H1 (cell line): ENCODE data around the gene MMP26. TPM values are rescaled to one million over a fixed set of nuclear protein-coding genes. Genes with fewer than 3 reads are reported as not detected.

Experiments used
- CTCF ChIA-PET: fragments of 300-600 bp; sonication (Branson Sonifier 250); formaldehyde crosslinking; loops from one replicate; lab custom pipeline; 2021; ENCODE audit not compliant: partially characterized antibody; lab: Charles Lee
- POLR2A ChIA-PET: fragments of 300-600 bp; sonication (Branson Sonifier 250); formaldehyde crosslinking; loops from one replicate; lab custom pipeline; 2021; ENCODE audit warnings: inconsistent platforms; ENCODE audit not compliant: partially characterized antibody; lab: Charles Lee
- DNase-seq, 2 experiments: peaks; one replicate each; pipeline versions ENCODE4 v3.0.0 to v3.0.0-alpha.2; 2010 to 2022; ENCODE audit warnings: low spot score in 2 of 2, low read depth in 1 of 2, mixed read lengths in 1 of 2
- FAIRE-seq: peaks from 2 replicates; lab custom pipeline; 2011; peaks lifted over from hg19 to GRCh38; lab: Jason Lieb, UNC
- H2AFZ ChIP-seq: 2 replicates; pipeline ENCODE4 v1.8.1; 2012; ENCODE audit warnings: low read length, inconsistent platforms
- H2AK5ac ChIP-seq: 2 replicates; pipeline ENCODE4 v1.6.1; 2013; ENCODE audit warnings: low read depth, low read length
- H2BK120ac ChIP-seq: replicated peaks from 2 replicates; pipeline ENCODE3; 2013; ENCODE audit warnings: low read depth, low read length, inconsistent platforms
- H2BK12ac ChIP-seq: 2 replicates; pipeline ENCODE4 v1.6.1; 2013; ENCODE audit warnings: low read depth, low read length
- H2BK15ac ChIP-seq: 2 replicates; pipeline ENCODE4 v1.6.1; 2013; ENCODE audit warnings: low read length
- H2BK20ac ChIP-seq: 2 replicates; pipeline ENCODE4 v1.6.1; 2013; ENCODE audit warnings: low read length
- H2BK5ac ChIP-seq: 2 replicates; pipeline ENCODE4 v1.6.1; 2013; ENCODE audit warnings: low read depth, low read length
- H3K14ac ChIP-seq: 2 replicates; pipeline ENCODE4 v1.6.1; 2013; ENCODE audit warnings: inconsistent platforms; ENCODE audit not compliant: insufficient read length
- H3K18ac ChIP-seq: 2 replicates; pipeline ENCODE4 v1.6.1; 2013; ENCODE audit warnings: low read length; ENCODE audit errors: extremely low read depth
- H3K23ac ChIP-seq: 2 replicates; pipeline ENCODE4 v1.6.1; 2013; ENCODE audit warnings: inconsistent platforms; ENCODE audit not compliant: insufficient read length
- H3K23me2 ChIP-seq: 2 replicates; pipeline ENCODE4 v1.6.1; 2013; ENCODE audit warnings: low read depth, low read length
- H3K27ac ChIP-seq: 2 replicates; pipeline ENCODE4 v1.6.1; 2011; ENCODE audit warnings: low read depth, low read length, inconsistent platforms
- H3K27me3 ChIP-seq, 4 experiments: replicated peaks in 1 of 4; 1 replicate in 1 of 4; 2 replicates in 3 of 4; pipeline versions ENCODE4 v1.6.1 to v1.8.1; 2011 to 2013; ENCODE audit warnings: low read length in 3 of 4, mild to moderate bottlenecking in 3 of 4, inconsistent platforms in 2 of 4, mixed read lengths in 2 of 4, moderate library complexity in 1 of 4; ENCODE audit not compliant: control insufficient read depth in 3 of 4, insufficient read depth in 3 of 4; ENCODE audit errors: extremely low read depth in 1 of 4
- H3K36me3 ChIP-seq, 4 experiments: 2 replicates each; pipeline versions ENCODE4 v1.6.1 to v1.8.1; 2011 to 2013; ENCODE audit warnings: mild to moderate bottlenecking in 4 of 4, low read length in 3 of 4, moderate library complexity in 2 of 4, control low read depth in 1 of 4, inconsistent platforms in 1 of 4; ENCODE audit not compliant: insufficient read depth in 4 of 4, control insufficient read depth in 2 of 4
- H3K4ac ChIP-seq: replicated peaks from 2 replicates; pipeline ENCODE3; 2013; ENCODE audit warnings: low read length, low read depth, mixed read lengths, inconsistent platforms; ENCODE audit not compliant: insufficient read length
- H3K4me1 ChIP-seq, 4 experiments: replicated peaks in 1 of 4; 1 replicate in 1 of 4; 2 replicates in 3 of 4; pipeline versions ENCODE4 v1.6.1 to v1.8.1; 2011 to 2013; ENCODE audit warnings: low read length in 3 of 4, inconsistent platforms in 2 of 4, mixed read lengths in 1 of 4; ENCODE audit not compliant: insufficient read depth in 4 of 4, control insufficient read depth in 3 of 4
- H3K4me2 ChIP-seq, 2 experiments: 2 replicates each; pipeline versions ENCODE4 v1.6.1 to v1.8.1; 2011 to 2013; ENCODE audit warnings: low read depth in 2 of 2, low read length in 2 of 2, control low read depth in 1 of 2, inconsistent platforms in 1 of 2, mild to moderate bottlenecking in 1 of 2; ENCODE audit not compliant: insufficient read depth in 1 of 2
- H3K4me3 ChIP-seq, 4 experiments: fragments of 200-600, 300-600 bp in 1 of 4; sonication (generic), shearing (Covaris generic), sonication (Bioruptor Twin) in 1 of 4; 2 replicates each; pipeline versions ENCODE4 v1.5.1 to v1.8.1; 2011 to 2016; ENCODE audit warnings: low read length in 4 of 4, low read depth in 3 of 4, control low read depth in 2 of 4, inconsistent platforms in 2 of 4, mild to moderate bottlenecking in 2 of 4, mixed read lengths in 1 of 4, moderate library complexity in 1 of 4; ENCODE audit not compliant: insufficient read depth in 2 of 4; ENCODE audit errors: extremely low read depth in 1 of 4
- H3K56ac ChIP-seq: replicated peaks from 2 replicates; pipeline ENCODE3; 2013; ENCODE audit warnings: low read depth, mild to moderate bottlenecking, mixed read lengths, low read length, inconsistent platforms; ENCODE audit not compliant: insufficient read length
- H3K79me1 ChIP-seq: 2 replicates; pipeline ENCODE4 v1.6.1; 2013; ENCODE audit warnings: low read depth, low read length, control low read depth
- H3K79me2 ChIP-seq, 2 experiments: 2 replicates each; pipeline versions ENCODE4 v1.6.1 to v1.8.1; 2012 to 2013; ENCODE audit warnings: low read length in 2 of 2, mild to moderate bottlenecking in 2 of 2, inconsistent platforms in 1 of 2; ENCODE audit not compliant: insufficient read depth in 2 of 2, control insufficient read depth in 1 of 2
- H3K9ac ChIP-seq, 4 experiments: replicated peaks in 1 of 4; 1 replicate in 1 of 4; 2 replicates in 3 of 4; pipeline versions ENCODE4 v1.6.1 to v1.8.1; 2011 to 2013; ENCODE audit warnings: low read depth in 3 of 4, low read length in 3 of 4, control low read depth in 2 of 4, mild to moderate bottlenecking in 2 of 4, moderate library complexity in 2 of 4, inconsistent platforms in 1 of 4; ENCODE audit errors: extremely low read depth in 1 of 4
- H3K9me3 ChIP-seq, 2 experiments: 2 replicates each; pipeline versions ENCODE4 v1.6.1 to v1.8.1; 2012 to 2013; ENCODE audit warnings: mild to moderate bottlenecking in 2 of 2, moderate library complexity in 2 of 2, control low read depth in 1 of 2, inconsistent platforms in 1 of 2, low read depth in 1 of 2, low read length in 1 of 2, mixed read lengths in 1 of 2; ENCODE audit not compliant: insufficient read depth in 2 of 2
- H4K20me1 ChIP-seq, 2 experiments: replicated peaks in 1 of 2; 2 replicates each; pipeline versions ENCODE3 to v1.8.1; 2011 to 2013; ENCODE audit warnings: inconsistent platforms in 2 of 2, low read length in 2 of 2, mild to moderate bottlenecking in 1 of 2; ENCODE audit not compliant: insufficient read depth in 2 of 2, control insufficient read depth in 1 of 2
- H4K5ac ChIP-seq: 2 replicates; pipeline ENCODE4 v1.6.1; 2013; ENCODE audit warnings: low read length, low read depth, mixed read lengths, inconsistent platforms; ENCODE audit not compliant: insufficient read length
- H4K8ac ChIP-seq: 2 replicates; pipeline ENCODE4 v1.8.0; 2013; ENCODE audit warnings: mild to moderate bottlenecking, moderate library complexity, low read length, inconsistent platforms; ENCODE audit not compliant: insufficient read depth; ENCODE audit errors: extremely low read depth
- H4K91ac ChIP-seq: replicated peaks from 2 replicates; pipeline ENCODE3; 2013; ENCODE audit warnings: low read length, mixed read lengths, inconsistent platforms; ENCODE audit not compliant: insufficient read length
- BCL11A ChIP-seq, 2 experiments: IDR thresholded peaks; one replicate each; pipeline ENCODE4 v1.6.1; 2011; ENCODE audit warnings: low read depth in 2 of 2, low read length in 2 of 2, mild to moderate bottlenecking in 2 of 2
- BRCA1 ChIP-seq: IDR thresholded peaks from 2 replicates; pipeline ENCODE4 v1.6.1; 2012; ENCODE audit warnings: low read depth, low read length, improper control_type of control experiment
- CBX5 ChIP-seq: fragments of 300-800, 300-1000 bp; sonication (generic); IDR thresholded peaks from 2 replicates; pipeline ENCODE4 v1.7.1; 2016; ENCODE audit warnings: antibody characterized with exemption, low read length, low read depth
- MAX ChIP-seq: IDR thresholded peaks from 2 replicates; pipeline ENCODE4 v1.6.1; 2012; ENCODE audit warnings: inconsistent platforms
- PHF8 ChIP-seq: fragments of 200-600 bp; sonication (generic); conservative IDR thresholded peaks from 2 replicates; pipeline ENCODE4 v1.7.1; 2012; ENCODE audit warnings: low read depth, mild to moderate bottlenecking, inconsistent platforms, low read length, moderate library complexity
- RAD21 ChIP-seq, 2 experiments: IDR thresholded peaks in 1 of 2; conservative IDR thresholded peaks in 1 of 2; 2 replicates each; pipeline ENCODE4 v1.6.1; 2011; ENCODE audit warnings: low read depth in 2 of 2, low read length in 2 of 2, improper control_type of control experiment in 1 of 2, inconsistent platforms in 1 of 2, mild to moderate bottlenecking in 1 of 2, moderate library complexity in 1 of 2
- RFX5 ChIP-seq: IDR thresholded peaks from 2 replicates; pipeline ENCODE4 v1.6.1; 2011; ENCODE audit warnings: low read depth, low read length, improper control_type of control experiment, borderline replicate concordance
- RNF2 ChIP-seq: fragments of 200-900, 300-1000 bp; sonication (generic); IDR thresholded peaks from 2 replicates; pipeline ENCODE4 v1.7.1; 2016; ENCODE audit warnings: borderline replicate concordance, low read depth, mild to moderate bottlenecking, antibody characterized with exemption, low read length; ENCODE audit not compliant: poor library complexity, severe bottlenecking; ENCODE audit errors: missing control alignments
- SIRT6 ChIP-seq: IDR thresholded peaks from one replicate; pipeline ENCODE4 v1.7.1; 2012; ENCODE audit warnings: low read length, inconsistent platforms
- SP2 ChIP-seq: IDR thresholded peaks from 2 replicates; pipeline ENCODE4 v1.6.1; 2012; ENCODE audit warnings: mild to moderate bottlenecking, low read length, inconsistent platforms
- TCF12 ChIP-seq: IDR thresholded peaks from 2 replicates; pipeline ENCODE4 v1.6.1; 2011; ENCODE audit warnings: low read depth, mild to moderate bottlenecking, low read length
- WGBS, 2 experiments: shearing (Covaris generic) in 1 of 2; methylation state at CpG; one replicate each; pipeline versions ENCODE4 v1.1.6 to v1.1.7; 2013 to 2015; ENCODE audit warnings: low lambda C conversion rate in 2 of 2, mixed read lengths in 2 of 2, inconsistent platforms in 1 of 2, low coverage in 1 of 2, missing lambda C conversion rate in 1 of 2; ENCODE audit not compliant: insufficient replicate concordance in 2 of 2, insufficient coverage in 1 of 2, insufficient read length in 1 of 2; ENCODE audit errors: extremely low coverage in 1 of 2, missing lambda C conversion rate in 1 of 2; 5-methylcytosine and 5-hydroxymethylcytosine counted together
- polyA plus RNA-seq, 7 experiments: library from polyadenylated mRNA; depleted of rRNA in 3 of 7; stranded (reverse) in 5 of 7; unstranded in 2 of 7; fragments of >200 nt in 5 of 7; fragments of 200-250 nt in 2 of 7; gene quantifications; 1 replicate in 5 of 7; 2 replicates in 1 of 7; 4 replicates in 1 of 7; pipeline versions ENCODE4 v1.2.1 to v1.2.3, GENCODE V29; 2011 to 2013; ENCODE audit warnings: missing spikeins in 2 of 7, mixed read lengths in 2 of 7
- total RNA-seq: library from RNA; stranded (reverse); fragmentation: NEBNext Ultra II Directional; extraction: Animal tissue kit (Norgen Biotek cat#: 25700); gene quantifications from 2 replicates; pipeline ENCODE4 v1.2.1, GENCODE V29; 2021

The MMP26 gene
- total and polyA plus RNA-seq, 2 of the 8 experiments (the other 6 are each of a cell fraction or from before 2014, with no cell fraction given), result 0.06 TPM; not detected in 1

DNA sequence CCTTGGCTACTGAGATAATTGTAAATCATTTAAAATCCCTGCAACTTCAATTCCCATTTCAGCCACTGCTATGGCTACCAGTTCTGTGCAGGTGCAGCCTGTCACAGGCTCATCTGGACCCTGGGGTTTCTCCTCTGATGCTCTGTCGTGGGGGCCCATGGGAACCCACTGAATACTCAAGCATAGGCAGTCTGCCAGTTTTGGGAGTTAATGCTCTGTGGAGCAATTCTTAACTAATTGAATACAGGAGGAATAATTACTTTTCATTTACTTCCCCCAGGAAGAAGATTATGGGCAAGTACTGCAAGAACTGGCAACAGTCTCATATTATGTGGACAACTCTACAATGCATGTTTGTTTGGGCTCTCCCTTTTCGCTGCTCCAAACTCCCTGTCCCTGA is 32.8 kb upstream of the MMP26 start:
- ChIA-PET POLR2A (no interaction called here), CTCF (interaction anchor here (0.6 to 1.3 kb wide), 3 partner anchors 14 to 172 kb away, joined by 3 to 4 read pairs (median 3); partner anchors contain the start of gene OR51D1)
- Histone ChIP-seq H2BK5ac (no peak overlapping the region), H2AFZ (no peak overlapping the region), H3K18ac (no peak overlapping the region), H2BK12ac (no peak overlapping the region), H2BK20ac (no peak overlapping the region), H2BK15ac (no peak overlapping the region), H4K20me1 (no peaks in the 10 kb centered on the region), H3K79me2 (no peaks in the 10 kb centered on the region), H3K14ac (no peak overlapping the region), H4K5ac (no peak overlapping the region), H3K36me3 (no peaks in the 10 kb centered on the region), H3K27ac (no peak overlapping the region), H3K4me1 (no peaks in the 10 kb centered on the region), H4K8ac (no peak overlapping the region), H3K79me1 (no peaks in the 10 kb centered on the region), H3K23ac (no peak overlapping the region), H3K56ac (no peak overlapping the region), H2BK120ac (no peak overlapping the region), H3K4me2 (no peak overlapping the region), H4K91ac (no peak overlapping the region), H3K4ac (no peak overlapping the region), H3K4me3 (no peak overlapping the region), H2AK5ac (no peak overlapping the region), H3K9ac (no peak overlapping the region), H3K9me3 (no peaks in the 10 kb centered on the region), H3K27me3 (no peaks in the 10 kb centered on the region), H3K23me2 (peaks cover 3% of the 10 kb centered on the region; the same call in 1 of the 2 replicates)
- WGBS, 2 experiments, result 95% methylated on average over 2 of the region's 2 CpGs; no CpG with 5 or more reads in 1 of the 2 experiments
- no peak for FAIRE-seq
- DNase-seq, result no peak
- TF ChIP-seq TCF12, result no peak
- no peak for TF ChIP-seq RAD21 (IDR thresholded peaks at IDR 0.05 in 1 of 2, conservative IDR thresholded peaks at IDR 0.05 in 1 of 2; ENCODE audit: low read depth in 2 of 2, low read length in 2 of 2)
- no peak for TF ChIP-seq RNF2
- TF ChIP-seq PHF8, result no peak
- no peak for TF ChIP-seq MAX
- no peak for TF ChIP-seq BCL11A (IDR thresholded peaks at IDR 0.05; ENCODE audit: low read depth in 2 of 2, low read length in 2 of 2)
- TF ChIP-seq SIRT6, result no peak
- no peak for TF ChIP-seq BRCA1
- no peak for TF ChIP-seq RFX5
- no peak for TF ChIP-seq CBX5
- no peak for TF ChIP-seq SP2
